GM19351 (cell line): ENCODE measurements around the gene CRB2.

Experiments
- ATAC-seq: cut with Tn5 transposase; IDR thresholded peaks from one replicate; pipeline ENCODE4 v1.9.1; 2021; ENCODE audit warnings: mild to moderate bottlenecking, moderate library complexity; ENCODE audit not compliant: unreplicated experiment

Gene CRB2

DNA sequence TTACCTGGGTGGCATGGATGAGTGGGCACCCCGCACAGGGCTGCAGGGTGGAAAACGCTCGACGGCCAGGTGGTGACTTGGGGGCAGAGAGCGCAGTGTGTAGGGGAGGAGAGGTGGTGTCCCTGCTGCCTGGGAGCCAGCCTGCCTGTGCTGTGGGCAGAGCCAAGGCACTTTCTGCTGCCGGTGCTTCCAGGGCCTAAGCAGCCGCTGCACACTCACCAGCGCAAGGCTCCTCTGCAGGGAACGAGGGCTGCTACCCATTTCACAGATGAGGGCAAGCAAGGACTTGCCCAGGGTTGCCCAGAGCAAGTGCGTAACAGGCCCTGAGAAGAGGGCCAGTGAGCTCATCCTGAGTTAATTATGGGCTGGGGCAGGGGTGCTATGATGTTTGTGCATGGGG lies 62.5 kb downstream of the CRB2 start:
- no peak for ATAC-seq

DNA sequence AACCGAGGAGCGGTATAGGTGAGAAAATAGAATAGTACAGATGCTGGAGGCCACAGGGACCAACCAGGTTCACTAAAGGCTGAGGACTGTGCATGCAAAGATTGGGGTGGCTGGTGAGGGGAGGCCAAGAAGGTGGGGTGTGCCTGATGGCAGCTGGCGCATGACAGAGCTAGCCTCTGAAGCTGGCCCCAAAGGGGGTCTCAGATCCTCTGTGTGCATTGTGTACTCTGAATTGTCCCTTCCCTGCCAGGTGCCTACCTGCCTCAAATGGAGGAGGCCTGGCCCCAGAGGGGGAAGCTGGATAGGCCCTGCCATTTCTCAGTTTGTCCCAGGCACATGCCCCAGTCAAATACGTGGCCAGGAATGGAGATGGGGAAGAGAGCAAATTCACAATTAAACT lies 63.1 kb downstream of the CRB2 start:
- no peak for ATAC-seq

DNA sequence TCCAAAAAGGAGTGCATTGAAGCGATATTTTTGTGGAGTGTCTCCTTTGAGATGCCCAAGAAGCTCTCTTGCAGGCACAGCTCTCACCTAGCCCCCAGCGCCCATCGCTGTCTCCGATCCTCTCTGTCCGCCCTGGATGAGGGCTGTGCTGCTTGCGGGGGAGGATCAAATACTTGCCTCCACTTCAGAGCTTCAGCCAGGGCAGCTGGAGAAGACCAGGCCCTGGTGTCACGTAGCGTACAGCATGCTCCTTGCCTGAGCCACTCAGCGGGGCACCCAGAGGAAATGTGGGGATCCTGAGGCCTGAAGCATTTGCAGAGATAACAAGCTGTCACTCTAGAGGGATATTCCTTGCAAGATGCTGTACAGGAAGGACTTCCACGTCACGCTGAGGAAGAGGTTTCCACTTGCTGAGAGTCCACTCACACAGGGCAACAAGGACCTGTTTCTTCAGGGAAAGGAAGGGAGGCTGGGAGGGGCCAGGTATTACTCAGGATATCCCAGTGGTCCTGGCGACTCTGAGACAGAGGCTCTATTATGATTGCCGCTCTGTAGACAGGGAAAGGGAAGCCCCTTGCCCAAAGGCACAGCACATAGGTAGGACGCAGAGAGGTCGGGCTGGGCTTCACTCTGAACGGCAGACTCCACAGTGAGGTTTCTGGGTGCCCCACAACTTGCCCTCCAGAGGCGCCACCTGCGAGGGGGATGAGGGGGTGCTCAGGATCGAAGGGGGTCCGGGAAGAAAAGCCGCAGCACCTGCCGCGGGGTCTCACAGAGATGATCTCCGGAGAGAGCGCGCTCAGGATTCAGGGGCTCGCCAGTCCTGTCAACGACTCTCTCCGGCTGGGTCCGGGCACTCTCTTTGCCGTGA lies 64.0 kb downstream of the CRB2 start:
- ATAC-seq = no peak

DNA sequence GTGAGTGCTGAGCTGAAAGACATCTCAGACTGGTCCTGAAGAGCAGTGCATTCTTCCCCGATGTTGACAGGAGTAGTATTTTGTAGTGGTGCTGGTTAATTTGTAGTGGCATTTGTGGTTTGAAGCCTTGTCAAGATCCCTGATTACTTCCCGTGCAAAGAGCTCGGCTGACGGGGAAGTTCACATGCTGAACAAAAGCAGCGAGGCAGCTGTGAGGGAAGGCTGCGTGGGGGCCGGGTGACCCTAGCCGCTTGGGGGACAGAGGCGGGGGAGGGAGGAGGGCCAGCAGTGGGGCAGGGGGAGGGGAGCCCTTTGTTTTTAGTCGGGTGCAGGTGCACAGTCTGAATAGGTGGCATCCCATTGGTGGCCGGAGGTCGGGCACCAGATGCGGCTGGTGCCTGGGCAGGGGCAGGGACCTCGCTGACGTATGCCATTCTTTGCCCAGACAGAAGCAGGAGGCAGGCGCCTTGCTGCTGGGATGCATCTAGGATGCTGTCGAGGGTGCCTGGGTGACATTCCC lies 64.7 kb downstream of the CRB2 start:
- ATAC-seq = no peak

DNA sequence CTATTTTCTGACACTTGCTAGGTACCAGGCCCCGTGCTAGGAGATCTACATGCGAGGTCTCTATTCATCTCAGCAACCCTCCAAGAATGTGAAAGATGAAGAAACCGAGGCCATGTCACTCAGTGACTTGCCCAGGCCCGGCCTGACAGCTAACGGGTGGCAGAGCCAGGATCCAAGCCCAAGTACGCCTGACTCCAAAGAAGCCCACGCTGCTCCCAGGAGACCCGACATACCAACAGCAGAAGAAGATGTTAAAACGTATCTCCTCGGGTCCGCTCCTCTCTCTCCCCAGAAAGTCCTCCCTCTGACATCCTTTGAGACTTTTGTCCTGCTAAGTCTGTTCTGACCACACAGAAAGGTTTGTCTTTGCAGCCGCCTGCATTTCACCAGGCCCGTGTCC lies 65.2 kb downstream of the CRB2 start:
- ATAC-seq = no peak

DNA sequence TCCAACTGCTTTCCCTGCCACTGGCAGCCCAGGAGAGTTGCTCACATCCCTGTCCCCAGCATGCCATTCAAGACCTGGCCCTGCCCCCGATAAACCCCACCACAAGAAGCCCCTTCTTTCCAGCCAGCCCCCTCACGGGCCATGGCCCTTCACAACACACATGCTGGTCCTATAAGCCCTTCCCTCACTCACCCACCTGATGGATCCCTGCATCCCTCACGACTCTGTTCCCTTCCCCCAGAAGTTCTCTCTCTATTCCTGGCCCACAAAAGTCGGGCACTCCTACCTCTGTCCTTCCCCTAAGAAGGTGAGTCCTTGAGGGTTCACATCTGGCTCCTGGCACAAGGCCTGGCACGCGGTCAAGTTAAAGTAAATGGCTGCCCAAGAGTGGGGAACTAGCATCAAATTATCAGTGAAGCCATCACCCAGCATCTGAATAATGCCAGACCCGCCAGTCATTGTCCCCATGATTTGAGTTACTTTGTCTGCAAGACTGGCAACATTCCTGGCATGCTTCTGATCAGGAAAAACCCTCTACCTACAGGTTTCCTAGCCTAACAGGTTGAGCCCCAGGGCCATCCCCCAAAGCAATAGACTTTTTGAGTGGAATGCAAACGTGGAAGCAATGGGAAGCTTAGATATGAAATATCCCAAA lies 65.9 kb downstream of the CRB2 start:
- no peak for ATAC-seq

DNA sequence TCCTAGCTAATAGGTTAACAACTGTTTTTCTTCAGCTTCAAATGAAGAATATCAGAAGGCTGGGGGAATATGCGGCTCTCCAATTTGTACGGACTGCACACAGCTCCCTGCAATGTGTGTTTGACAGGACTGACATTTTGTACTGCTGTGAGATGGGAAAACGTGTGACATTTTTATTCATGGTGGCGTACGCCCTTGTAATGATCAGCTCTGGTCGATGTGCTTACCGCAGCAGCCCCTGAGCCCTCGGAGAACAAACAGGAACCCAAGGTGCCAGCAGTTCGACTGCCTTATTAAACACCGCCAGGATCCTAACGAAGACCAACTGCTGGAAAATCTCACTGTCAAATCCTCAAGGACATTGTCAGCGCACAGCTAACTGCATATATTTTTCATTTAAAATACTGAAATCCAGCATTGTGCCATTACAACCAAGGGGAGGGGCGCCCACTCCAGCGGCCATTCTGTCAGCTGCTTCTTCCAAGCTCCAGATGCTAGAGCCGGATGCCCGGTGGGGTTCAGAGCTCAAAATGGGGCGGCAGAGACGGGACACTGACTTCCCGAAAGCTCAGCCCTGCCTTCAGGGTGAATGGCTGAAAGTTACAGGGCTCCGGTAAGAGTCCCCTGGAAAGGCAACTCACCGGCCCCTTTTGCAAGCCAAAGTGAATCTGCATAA lies 66.8 kb downstream of the CRB2 start:
- no peak for ATAC-seq

DNA sequence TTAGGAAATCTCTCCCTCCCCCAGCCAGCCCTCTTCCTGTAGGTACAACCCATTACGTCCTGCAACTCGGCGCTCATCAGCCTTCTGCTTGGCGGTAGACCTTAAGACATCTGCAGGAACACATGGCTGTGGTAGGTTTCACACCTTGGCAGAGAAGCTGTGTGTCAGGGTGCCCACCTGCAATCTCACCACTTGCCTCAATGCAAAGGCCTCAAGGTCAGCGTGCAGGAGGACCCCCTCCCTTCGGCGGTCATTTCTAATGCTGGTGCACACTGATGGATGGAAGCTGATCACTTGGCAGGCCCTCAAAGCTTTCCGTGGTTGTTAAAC lies 67.3 kb downstream of the CRB2 start:
- no peak for ATAC-seq

DNA sequence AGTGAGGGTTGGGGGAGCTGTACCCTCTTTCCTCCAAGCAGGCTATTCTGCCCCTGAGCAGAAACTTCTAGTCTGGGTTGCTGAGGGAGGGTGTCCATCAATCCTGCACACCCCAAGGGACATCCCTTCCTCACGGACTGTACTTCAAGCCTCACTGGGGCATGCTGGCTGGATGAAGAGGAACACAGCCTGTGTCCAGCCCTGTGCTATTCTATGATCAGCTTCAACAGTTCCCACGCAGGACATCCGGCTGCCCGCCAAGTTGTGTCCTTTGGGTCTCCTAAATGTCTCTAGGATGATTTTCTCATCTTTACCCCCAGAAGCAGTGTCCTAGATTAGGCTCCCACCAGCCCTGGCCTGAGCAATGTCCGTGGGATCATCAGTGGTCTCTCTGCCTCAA lies 68.1 kb downstream of the CRB2 start:
- no peak for ATAC-seq

DNA sequence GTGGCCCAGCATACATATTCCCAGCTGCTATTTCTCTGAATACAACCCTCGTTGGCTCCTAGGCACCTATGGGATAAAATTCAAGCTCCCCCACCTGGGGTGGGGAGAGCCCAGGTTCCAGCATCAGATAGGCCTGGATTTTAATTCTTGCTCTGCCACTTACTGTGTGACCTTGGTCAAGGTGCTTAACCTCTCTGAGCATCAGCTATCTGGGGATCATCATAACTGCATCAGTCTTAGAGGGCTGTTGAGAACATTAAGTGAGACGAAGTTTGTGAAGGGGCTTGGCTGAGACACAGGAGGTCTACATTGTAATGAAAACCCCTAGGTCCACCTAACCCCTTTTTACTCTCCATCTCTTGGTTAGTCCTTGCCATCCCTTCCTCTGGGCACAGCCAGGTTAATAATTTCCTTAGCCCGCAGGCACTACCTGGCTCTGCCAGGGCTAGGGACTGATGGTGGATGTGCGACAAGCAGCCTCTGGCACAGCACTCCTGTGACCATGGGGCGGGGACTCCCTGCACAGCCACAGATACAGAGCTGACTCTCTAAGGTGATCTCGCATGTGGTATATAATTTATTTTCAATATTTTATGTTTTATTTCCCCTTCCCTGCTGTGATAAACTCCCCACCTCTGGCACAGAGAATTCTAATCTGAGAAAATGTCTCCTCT lies 68.7 kb downstream of the CRB2 start:
- no peak for ATAC-seq

DNA sequence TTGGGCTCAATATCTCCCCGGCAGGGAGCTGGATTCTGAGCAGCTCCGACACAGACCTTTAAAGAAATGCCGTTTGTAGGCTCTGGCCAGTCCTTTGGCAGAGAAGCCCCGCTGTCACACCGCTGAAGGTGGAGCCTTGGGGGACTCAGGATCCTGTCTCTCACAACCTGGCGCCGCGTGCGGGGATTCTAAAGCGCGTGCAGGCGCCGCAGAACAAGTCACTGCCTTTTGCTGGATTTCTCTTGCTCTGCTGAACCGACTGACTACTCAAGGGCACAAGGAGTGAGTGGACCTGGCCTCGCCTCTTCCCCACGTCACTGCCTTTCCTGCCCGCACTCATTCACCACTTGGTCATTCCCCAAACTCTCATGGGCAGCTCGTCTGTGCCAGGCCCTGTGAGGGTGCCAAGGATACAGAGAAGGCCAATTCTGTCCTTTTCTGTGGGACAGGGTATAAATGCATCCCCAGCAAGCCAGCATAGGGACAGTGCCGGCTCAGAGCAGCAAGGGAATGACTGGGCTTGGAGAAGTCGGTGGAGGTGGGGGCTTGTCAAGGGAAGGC lies 69.3 kb downstream of the CRB2 start:
- no peak for ATAC-seq

DNA sequence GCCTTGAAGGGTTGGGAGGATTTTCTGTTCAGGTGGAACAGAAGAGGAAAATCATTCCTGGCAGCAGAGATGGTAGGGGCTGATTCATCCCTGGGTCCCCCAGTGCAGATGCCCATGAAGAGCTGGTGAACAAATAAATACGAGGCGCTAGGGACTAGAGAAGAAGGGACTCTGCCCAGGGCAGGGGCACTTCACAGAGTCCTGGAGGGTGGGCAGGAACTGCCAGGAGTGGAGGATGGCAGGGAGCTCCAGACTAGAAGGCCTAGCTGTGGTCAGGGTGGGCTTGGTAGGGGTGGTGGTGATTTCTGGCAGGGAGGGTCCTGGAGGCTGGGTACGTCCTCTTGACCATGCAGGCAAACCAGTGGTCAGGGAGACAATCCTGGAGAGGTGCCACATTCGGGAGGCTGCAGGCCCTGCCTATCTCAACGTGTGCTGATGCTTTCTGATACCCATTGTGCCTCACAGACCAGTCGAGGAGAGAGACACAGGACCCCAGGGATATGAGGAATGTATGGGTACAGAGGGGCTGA lies 69.9 kb downstream of the CRB2 start:
- ATAC-seq = no peak

DNA sequence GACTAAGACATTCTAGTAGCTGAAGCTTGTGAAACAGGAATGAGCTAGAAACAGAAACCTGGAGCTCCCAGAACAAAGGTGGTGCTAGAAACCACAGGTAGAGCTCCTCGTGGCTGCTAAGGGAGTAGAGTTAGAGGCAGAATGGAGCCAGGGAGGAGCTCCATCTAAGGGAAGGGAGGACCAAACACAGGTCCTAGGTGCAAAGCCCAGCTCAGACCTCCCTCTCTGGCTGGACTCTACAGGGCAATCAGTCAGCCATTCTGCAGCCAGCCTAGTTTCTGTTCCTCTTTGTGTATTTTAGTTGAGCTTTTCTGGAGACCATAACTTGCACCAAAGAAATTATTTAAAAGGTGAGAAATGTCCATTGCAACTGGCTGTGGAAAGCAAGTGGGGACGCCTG lies 70.4 kb downstream of the CRB2 start:
- ATAC-seq = peak; percentile 88
